Measurements from ENCODE around the gene RPP30.
"Not testable (repeated sequence)": the region's sequence is repeated elsewhere in the genome, so short reads cannot be mapped to it uniquely, and the experiment has no call there.

The RPP30 gene

GRCh38 chr10:90917968-90918318 is 46.2 kb downstream of the RPP30 start:
- no peak for DNase-seq

- DNase-seq: no peak
These were observed 48.2 kb downstream of the RPP30 start for GRCh38 chr10:90919683-90920574.

- DNase-seq: no peak
These were observed 49.4 kb downstream of the RPP30 start, which contains the start of gene ANKRD1 for GRCh38 chr10:90920986-90921666. TSS of gene ANKRD1 (minus strand) at chr10:90921087. CDS start at chr10:90921027, 60 bp downstream.

GRCh38 chr10:90921906-90922305 is 50.1 kb downstream of the RPP30 start:
- no peak for DNase-seq

GRCh38 chr10:90923111-90923731 is 51.4 kb downstream of the RPP30 start:
- DNase-seq: no peak

- no peak for DNase-seq
These were observed 52.8 kb downstream of the RPP30 start for GRCh38 chr10:90924552-90924951.

- no peak for DNase-seq
These were observed 53.6 kb downstream of the RPP30 start for GRCh38 chr10:90925079-90926029.

- DNase-seq: no peak
These were observed 55.5 kb downstream of the RPP30 start for GRCh38 chr10:90927293-90927692.

- DNase-seq: no peak
These were observed 57.4 kb downstream of the RPP30 start for GRCh38 chr10:90929179-90929578.

- DNase-seq: no peak
These were observed 58.5 kb downstream of the RPP30 start for GRCh38 chr10:90930070-90930837.

- no peak for DNase-seq
These were observed 59.4 kb downstream of the RPP30 start for GRCh38 chr10:90930971-90931871.

GRCh38 chr10:90935581-90936275 is 64.0 kb downstream of the RPP30 start:
- DNase-seq: no peak

- DNase-seq: no peak
These were observed 64.5 kb downstream of the RPP30 start for GRCh38 chr10:90936276-90936659.

GRCh38 chr10:90937645-90938258 is 66.0 kb downstream of the RPP30 start:
- DNase-seq: no peak

GRCh38 chr10:90939116-90939515 is 67.3 kb downstream of the RPP30 start:
- DNase-seq: no peak

- no peak for DNase-seq
These were observed 67.9 kb downstream of the RPP30 start for GRCh38 chr10:90939648-90940047.

GRCh38 chr10:90942980-90943379 is 71.2 kb downstream of the RPP30 start:
- DNase-seq: not testable (repeated sequence)

GRCh38 chr10:90944749-90945148 is 73.0 kb downstream of the RPP30 start:
- DNase-seq: no peak

- DNase-seq: no peak
These were observed 73.8 kb downstream of the RPP30 start for GRCh38 chr10:90945491-90946070.
